ENCODE data around the gene GRPR.

Gene GRPR

GRCh38 chrX:16130707-16131106 lies 7.3 kb downstream of the GRPR start:
- DNase-seq (ENCODE audit: insufficient read length, low spot score), result no peak
- peak; percentile 58 for FAIRE-seq
- no peak for TF ChIP-seq POLR2AphosphoS5 (IDR thresholded peaks at IDR 0.05; ENCODE audit: low read depth, low read length)
- no peak for TF ChIP-seq TAF1 (IDR thresholded peaks at IDR 0.05; ENCODE audit: low read depth, low read length)

DNA sequence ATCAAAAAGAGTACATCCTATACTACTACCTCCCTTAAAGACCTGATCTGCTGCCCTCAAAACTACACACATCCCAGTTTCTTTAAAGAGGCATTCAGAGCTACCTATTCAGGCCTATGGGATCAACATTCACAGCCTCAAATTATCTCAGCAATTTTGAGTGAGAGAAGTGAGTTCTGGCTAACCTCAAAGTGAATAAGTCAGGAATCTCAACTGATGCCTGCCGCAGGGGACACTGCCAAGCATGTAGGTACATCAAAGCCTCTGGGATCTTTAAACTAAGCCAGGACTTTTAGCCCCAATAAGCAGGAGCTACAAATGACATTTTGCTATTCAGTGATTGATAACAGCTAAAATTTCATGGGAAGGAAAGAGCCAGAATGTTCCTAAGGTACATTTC lies 11.6 kb downstream of the GRPR start:
- no peak for FAIRE-seq
- DNase-seq (ENCODE audit: insufficient read length, low spot score), result no peak

GRCh38 chrX:16136080-16136479 lies 12.7 kb downstream of the GRPR start:
- TF ChIP-seq SPI1 (IDR thresholded peaks at IDR 0.05; ENCODE audit: low read depth, low read length), result no peak
- TF ChIP-seq POU2F2 (IDR thresholded peaks at IDR 0.05; ENCODE audit: low read depth, low read length), result no peak
- no peak for TF ChIP-seq TAF1 (IDR thresholded peaks at IDR 0.05; ENCODE audit: low read depth, low read length)
- no peak for TF ChIP-seq POLR2A (IDR thresholded peaks at IDR 0.05; ENCODE audit: low read depth, low read length)
- TF ChIP-seq PAX5 (IDR thresholded peaks at IDR 0.05; ENCODE audit: insufficient read depth, low read length, severe bottlenecking), result no peak
- FAIRE-seq, result no peak
- no peak for DNase-seq (ENCODE audit: insufficient read length, low spot score)

More for the DNA sequence above, 11.6 kb downstream of the GRPR start:
- TF ChIP-seq SPI1 (IDR thresholded peaks at IDR 0.05; ENCODE audit: low read depth, low read length) (no peak), PAX5 (IDR thresholded peaks at IDR 0.05; ENCODE audit: insufficient read depth, low read length, severe bottlenecking) (no peak), POLR2AphosphoS5 (IDR thresholded peaks at IDR 0.05; ENCODE audit: low read depth, low read length) (no peak), POLR2A (IDR thresholded peaks at IDR 0.05; ENCODE audit: low read depth, low read length) (no peak), TAF1 (IDR thresholded peaks at IDR 0.05; ENCODE audit: low read depth, low read length) (no peak), POU2F2 (IDR thresholded peaks at IDR 0.05; ENCODE audit: low read depth, low read length) (no peak)

- FAIRE-seq (peak; percentile 87), DNase-seq (ENCODE audit: insufficient read length, low spot score) (no peak)
- TF ChIP-seq SPI1 (IDR thresholded peaks at IDR 0.05; ENCODE audit: low read depth, low read length) (peak; percentile 97), PAX5 (IDR thresholded peaks at IDR 0.05; ENCODE audit: insufficient read depth, low read length, severe bottlenecking) (no peak)
These were observed 14.2 kb downstream of the GRPR start for GRCh38 chrX:16137416-16138107.

DNA sequence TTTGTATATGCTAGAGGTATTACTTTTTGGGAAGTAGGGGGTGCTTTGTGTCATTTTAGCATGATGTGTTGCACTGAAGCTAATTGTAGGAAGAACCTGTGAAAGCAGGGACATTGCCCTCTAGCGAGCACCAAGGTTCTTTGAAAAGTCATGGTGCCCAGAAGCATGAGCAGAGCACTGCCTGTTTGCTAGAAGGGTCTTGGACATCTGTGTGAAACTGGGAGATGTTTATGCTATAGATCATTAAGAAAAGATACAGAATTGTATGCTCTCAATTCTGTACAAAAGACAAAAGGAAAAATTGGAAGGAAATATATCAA lies 14.7 kb downstream of the GRPR start:
- FAIRE-seq, result no peak
- DNase-seq (ENCODE audit: insufficient read length, low spot score), result no peak
- TF ChIP-seq POLR2AphosphoS5 (IDR thresholded peaks at IDR 0.05; ENCODE audit: low read depth, low read length) (no peak), POU2F2 (IDR thresholded peaks at IDR 0.05; ENCODE audit: low read depth, low read length) (no peak), TAF1 (IDR thresholded peaks at IDR 0.05; ENCODE audit: low read depth, low read length) (no peak), PAX5 (IDR thresholded peaks at IDR 0.05; ENCODE audit: insufficient read depth, low read length, severe bottlenecking) (no peak), POLR2A (IDR thresholded peaks at IDR 0.05; ENCODE audit: low read depth, low read length) (no peak), SPI1 (IDR thresholded peaks at IDR 0.05; ENCODE audit: low read depth, low read length) (no peak)

DNA sequence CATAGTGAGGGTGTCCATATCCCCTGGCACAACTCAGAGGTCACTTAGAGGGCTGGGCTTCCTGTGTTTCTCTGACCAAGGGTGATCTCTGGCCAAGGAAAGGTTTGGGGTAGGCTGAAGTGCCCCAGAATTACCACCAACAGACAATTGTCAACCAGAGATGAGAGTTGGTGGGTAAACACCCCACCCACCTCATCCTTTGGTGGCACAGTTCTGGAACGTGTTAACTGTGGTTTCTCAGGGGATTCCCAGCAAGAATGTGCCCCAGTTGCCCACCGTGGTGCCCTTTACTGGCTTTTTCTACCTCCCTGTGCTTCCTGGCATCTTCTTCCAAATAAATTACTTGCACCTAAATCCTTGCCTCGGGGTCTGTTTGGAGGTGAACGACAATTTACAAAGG lies 17.1 kb downstream of the GRPR start:
- no peak for TF ChIP-seq TAF1 (IDR thresholded peaks at IDR 0.05; ENCODE audit: low read depth, low read length)
- TF ChIP-seq POLR2A (IDR thresholded peaks at IDR 0.05; ENCODE audit: low read depth, low read length), result no peak
- TF ChIP-seq POU2F2 (IDR thresholded peaks at IDR 0.05; ENCODE audit: low read depth, low read length), result no peak
- TF ChIP-seq PAX5 (IDR thresholded peaks at IDR 0.05; ENCODE audit: insufficient read depth, low read length, severe bottlenecking), result no peak
- no peak for TF ChIP-seq SPI1 (IDR thresholded peaks at IDR 0.05; ENCODE audit: low read depth, low read length)
- TF ChIP-seq POLR2AphosphoS5 (IDR thresholded peaks at IDR 0.05; ENCODE audit: low read depth, low read length), result no peak
- DNase-seq (ENCODE audit: insufficient read length, low spot score), result no peak
- no peak for FAIRE-seq

GRCh38 chrX:16140983-16141382 lies 17.6 kb downstream of the GRPR start:
- TF ChIP-seq SPI1 (IDR thresholded peaks at IDR 0.05; ENCODE audit: low read depth, low read length) (no peak), PAX5 (IDR thresholded peaks at IDR 0.05; ENCODE audit: insufficient read depth, low read length, severe bottlenecking) (no peak), TAF1 (IDR thresholded peaks at IDR 0.05; ENCODE audit: low read depth, low read length) (no peak), POLR2AphosphoS5 (IDR thresholded peaks at IDR 0.05; ENCODE audit: low read depth, low read length) (no peak), POU2F2 (IDR thresholded peaks at IDR 0.05; ENCODE audit: low read depth, low read length) (no peak), POLR2A (IDR thresholded peaks at IDR 0.05; ENCODE audit: low read depth, low read length) (no peak)
- FAIRE-seq, result no peak
- DNase-seq (ENCODE audit: insufficient read length, low spot score), result no peak

- DNase-seq (ENCODE audit: insufficient read length, low spot score) (no peak), FAIRE-seq (no peak)
- no peak for TF ChIP-seq SPI1 (IDR thresholded peaks at IDR 0.05; ENCODE audit: low read depth, low read length)
- no peak for TF ChIP-seq POLR2A (IDR thresholded peaks at IDR 0.05; ENCODE audit: low read depth, low read length)
- TF ChIP-seq POU2F2 (IDR thresholded peaks at IDR 0.05; ENCODE audit: low read depth, low read length), result no peak
- TF ChIP-seq POLR2AphosphoS5 (IDR thresholded peaks at IDR 0.05; ENCODE audit: low read depth, low read length), result no peak
- TF ChIP-seq TAF1 (IDR thresholded peaks at IDR 0.05; ENCODE audit: low read depth, low read length), result no peak
- no peak for TF ChIP-seq PAX5 (IDR thresholded peaks at IDR 0.05; ENCODE audit: insufficient read depth, low read length, severe bottlenecking)
These were observed 18.3 kb downstream of the GRPR start for GRCh38 chrX:16141422-16142245.

DNA sequence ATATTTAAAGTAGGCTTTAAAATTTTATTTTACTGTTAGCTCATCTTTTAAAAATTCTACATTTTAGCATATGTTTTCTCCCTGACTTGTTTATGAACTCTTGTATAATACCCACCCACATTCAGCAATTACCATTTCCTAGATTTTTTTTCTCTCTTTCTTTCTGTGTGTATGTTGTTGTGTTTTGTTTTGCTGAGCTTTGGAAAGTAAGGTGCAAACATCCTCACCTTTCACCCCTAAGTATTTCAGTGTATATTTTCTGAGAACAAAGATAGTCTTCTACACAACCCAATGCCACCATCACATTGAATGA lies 18.8 kb downstream of the GRPR start:
- DNase-seq (ENCODE audit: insufficient read length, low spot score), result no peak
- no peak for TF ChIP-seq POU2F2 (IDR thresholded peaks at IDR 0.05; ENCODE audit: low read depth, low read length)
- FAIRE-seq, result no peak

DNA sequence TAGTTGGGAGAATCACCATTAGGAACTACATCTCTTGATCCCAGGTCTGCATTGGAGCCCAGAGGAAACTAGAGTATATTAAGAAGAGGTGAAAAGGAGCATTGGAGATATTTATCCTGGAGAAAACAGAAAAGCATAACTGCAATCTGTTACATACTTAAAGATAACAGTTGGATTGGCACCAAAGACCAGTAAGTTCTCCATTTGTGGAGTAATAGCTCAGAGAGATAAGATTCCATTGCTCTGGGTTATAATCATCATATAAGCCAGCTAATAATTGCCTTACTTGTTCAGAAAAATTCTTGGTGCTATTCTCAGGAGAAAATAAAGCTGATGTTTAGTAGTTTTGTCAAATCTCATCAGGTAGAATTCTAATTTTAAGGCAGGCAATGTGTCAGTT lies 20.6 kb downstream of the GRPR start:
- FAIRE-seq, result no peak
- TF ChIP-seq TAF1 (IDR thresholded peaks at IDR 0.05; ENCODE audit: low read depth, low read length) (no peak), PAX5 (IDR thresholded peaks at IDR 0.05; ENCODE audit: insufficient read depth, low read length, severe bottlenecking) (no peak), SPI1 (IDR thresholded peaks at IDR 0.05; ENCODE audit: low read depth, low read length) (no peak), POU2F2 (IDR thresholded peaks at IDR 0.05; ENCODE audit: low read depth, low read length) (no peak)
- DNase-seq (ENCODE audit: insufficient read length, low spot score), result no peak
